CD4-positive, alpha-beta T cell treated with Interleukin-6 for 4 hours (primary cell): ENCODE measurements around the gene C9orf50.
A peak's percentile ranks its signal among the peaks of the same experiment; 100 is the strongest.

ENCODE experiments used
- DNase-seq: peaks from one replicate; pipeline ENCODE4 v3.0.0-alpha.2; 2020; ENCODE audit warnings: mixed read lengths

C9orf50 gene

DNA sequence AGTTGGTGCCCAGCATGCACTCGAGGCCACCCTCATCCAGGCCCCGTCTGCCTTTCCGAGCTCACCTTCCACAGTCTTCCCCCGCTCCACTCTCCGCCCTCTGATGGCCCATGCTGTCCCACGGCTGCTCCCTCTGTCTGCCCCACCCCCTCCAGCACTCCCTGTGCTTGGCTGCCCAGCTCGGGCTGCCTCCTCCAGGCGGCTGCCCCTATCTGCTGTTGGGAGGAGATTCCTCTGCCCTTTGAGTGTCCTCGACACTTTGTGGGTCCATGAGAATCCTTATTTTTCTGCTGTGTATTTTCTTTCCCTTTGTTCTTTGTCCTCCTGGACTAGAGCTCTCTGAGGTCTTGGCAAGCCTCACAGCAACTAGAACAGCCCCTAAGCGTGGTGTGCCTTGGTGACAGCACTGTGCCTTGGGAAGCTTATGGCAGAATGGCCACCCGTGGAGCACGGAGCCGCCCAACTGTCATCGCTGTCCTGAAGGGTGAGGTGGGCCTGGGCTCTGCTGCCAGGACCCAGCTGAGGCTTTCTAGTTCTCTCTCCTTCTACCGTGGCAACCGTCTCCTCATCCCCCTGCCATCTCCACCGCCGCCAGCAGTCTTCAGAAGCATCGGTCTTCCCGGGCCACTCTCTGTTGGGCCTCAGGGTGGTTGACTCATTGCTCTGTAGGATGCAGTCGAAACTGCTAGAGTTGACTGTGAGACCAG, 10.2 kb upstream of the C9orf50 start:
- no peak for DNase-seq

DNA sequence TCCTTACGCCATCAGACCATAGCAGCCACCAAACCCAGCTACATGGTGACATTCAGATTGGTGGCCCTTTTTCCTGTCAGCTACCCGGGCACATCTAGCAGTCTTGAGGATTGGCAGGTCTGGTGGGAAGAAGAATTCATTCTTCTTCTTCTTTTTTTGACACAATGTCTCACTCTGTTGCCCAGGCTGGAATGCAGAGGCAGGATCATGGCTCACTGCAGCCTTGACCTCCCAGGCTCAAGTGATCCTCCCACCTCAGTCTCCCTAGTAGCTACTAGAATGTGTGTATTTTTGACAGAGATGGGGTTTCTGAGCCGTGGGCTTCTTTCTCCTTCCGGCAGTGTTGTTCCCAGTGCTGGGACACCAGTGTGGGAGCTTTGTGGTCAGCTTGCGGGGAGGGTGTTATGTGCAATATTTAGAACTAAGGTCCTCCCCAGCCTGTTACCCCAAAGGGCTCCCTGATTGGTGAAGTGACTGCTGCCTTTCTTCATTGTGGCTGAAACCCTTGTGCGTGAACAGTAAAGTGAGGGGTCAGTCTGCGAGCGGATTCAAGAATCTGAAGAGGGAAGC, 8.4 kb upstream of the C9orf50 start:
- no peak for DNase-seq

DNA sequence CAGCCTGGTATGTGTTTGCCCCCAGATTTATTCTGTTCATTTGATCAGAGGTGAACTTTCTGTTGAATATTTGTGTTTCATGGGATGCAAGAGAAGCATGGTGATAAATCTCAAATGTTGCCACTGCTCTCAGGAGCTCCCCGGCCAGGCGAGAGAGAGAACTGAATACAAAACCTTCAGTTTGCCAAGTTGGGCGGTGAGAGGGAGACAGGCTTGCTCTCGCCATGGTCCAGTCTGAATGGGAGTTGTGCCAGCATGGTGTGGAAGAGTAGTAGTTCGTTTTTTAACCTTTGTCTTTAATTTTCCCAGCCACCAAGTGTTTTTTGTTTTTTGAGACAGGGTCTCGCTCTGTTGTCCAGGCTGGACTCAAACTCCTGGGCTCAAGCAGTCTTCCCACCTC, 7.8 kb upstream of the C9orf50 start:
- DNase-seq: no peak

DNA sequence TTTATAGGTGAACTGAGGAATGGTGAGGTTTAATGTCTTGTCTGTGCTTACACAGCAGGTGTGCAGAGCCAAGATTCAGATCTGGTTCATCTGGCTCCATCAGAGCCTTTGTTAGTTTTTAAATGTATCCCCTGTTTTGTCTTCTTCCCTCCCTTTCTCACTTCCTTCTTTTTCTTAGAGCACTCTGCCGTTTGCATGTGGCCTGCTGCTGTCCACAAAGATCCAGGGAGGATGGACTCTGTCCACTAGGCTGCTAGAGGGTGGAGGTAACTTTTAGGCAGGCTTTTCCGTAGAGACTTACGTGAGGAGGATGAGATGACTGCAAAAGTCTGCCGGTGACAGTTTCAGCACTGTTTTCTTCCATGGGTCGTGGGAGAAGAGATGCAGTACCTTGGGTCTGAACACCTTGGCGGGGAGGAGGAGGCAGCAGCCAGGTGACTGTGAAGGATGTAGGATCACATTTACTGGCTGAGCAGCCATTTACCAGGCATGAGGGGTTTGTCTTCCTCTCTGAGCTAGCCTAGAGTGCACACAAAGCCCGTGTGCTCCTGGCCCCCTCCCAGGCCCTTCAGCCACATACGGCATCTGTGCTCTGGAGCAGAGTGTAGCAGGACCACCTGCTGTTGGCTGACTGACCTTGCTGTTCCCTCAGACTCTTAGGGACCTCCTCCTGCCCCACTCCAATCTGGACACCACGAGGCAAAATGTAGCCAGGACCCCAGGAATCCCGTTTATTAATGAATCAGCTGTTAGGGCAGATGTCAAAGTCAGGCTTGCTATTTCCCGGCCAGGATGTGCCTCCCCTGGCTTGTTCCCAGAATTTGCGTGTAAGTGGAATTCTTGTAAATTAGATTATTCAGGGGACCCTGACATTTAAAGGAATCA, 6.9 kb upstream of the C9orf50 start:
- DNase-seq: peak; percentile 0

DNA sequence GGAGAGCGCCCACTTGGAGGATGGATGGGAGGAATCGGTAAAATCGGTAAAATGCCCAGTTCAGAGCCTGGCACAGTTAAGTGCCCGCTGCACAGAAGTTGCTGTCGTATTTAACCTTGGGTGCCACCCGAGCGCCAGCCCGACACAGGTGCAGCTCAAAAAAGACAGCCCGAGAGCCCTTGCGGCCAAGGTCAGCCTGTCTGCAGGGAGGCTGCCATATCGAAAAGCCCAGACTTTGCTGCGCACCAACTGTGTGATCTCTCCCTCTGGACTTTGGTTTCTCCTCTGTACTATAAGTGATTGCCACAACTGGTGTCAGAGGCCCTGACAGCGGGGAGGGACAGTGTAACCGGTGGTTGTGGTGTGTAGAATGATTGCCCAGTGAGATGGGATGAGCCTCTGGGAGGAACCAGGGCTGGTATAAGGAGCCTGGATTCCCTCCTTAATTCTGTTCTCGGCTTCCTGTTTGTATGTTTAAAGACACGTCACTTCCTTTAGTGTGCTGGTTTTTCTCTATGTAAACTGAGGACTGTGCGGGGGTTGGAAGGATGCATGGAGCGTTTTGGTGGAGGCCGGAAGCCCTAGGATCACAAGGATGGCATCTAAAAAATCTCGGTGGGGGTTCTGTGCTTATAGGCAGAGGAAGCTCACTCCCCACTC, 5.9 kb upstream of the C9orf50 start:
- DNase-seq: peak; percentile 42

DNA sequence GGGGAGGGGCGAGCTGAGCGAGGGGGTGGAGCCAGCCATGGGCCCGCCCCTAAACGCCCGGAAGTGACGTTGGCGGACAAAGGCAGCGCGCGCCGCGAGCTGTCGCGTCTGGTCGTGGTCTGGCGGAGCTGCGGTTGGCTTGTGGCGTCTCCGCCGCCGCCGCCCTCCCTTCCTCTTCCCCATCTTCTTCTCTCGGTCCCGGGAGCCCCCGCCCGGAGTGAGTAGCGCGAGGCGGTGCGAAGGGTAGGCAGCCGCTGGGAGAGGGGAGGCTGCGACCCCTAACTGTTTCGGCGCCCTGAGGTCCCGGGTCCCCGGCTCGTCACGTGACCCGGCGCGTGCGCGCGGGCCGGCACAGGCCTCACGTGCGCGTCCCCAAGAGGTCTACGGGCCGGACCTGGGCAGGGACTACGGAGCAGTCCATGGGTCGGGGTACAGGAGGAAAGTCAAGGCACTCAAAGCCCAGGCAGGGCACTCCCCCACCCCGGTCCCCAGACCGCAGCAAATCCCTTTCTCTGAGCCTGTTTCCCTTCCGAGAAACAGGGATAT, 5.3 kb upstream of the C9orf50 start, which contains the start of gene NTMT1:
NTMT1 (plus strand) TSS at position 85 of the 546 bp plus-strand sequence. CDS start 6,541 bp downstream, outside the sequence.
- peak; percentile 83 for DNase-seq

DNA sequence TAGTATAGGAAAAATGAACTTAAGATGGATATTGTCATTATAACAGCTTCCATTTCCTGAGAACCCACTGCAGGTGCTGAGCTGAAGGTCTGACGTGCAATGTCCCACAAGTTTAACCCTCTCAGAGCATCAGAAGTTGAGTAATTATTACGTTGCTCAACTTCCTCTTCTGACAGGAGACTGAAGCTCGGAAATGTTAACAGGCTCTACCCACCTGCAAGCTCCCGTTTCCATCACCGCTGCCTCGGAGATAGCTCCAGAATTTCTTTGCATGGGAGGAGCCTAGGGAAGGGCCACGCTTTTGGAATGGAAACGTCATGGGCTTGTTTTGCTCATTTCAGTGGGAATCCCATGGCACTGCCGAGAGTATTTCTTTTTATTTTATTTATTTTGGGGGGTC, 4.0 kb upstream of the C9orf50 start:
- DNase-seq: peak; percentile 36

DNA sequence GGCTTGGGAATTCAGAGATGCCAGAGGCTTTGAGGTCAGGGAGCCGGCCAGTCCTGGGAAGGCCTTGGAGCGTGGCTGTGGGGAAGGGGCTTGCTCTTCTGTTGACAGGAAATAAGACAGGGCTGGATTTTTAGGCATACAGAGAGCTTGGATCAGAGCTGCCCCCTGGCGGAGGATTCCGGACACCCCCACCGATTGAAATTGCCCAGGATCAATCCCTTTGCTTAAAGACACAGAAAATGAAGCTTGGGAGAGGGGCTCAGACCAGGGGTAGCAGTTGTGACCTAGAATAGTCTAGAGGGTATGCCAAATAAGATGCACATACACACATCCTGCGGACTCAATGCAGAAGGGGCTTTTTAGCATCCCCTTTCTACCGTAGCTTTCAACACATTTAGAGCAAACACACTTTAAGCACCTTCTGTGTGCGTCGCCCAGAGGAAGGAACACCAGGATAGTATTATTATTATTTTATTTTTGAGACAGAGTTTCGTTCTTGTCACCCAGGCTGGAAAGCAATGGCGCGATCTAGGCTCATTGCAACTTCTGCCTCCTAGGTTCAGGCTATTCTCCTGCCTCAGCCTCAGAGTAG, 3.4 kb upstream of the C9orf50 start:
- peak; percentile 81 for DNase-seq

DNA sequence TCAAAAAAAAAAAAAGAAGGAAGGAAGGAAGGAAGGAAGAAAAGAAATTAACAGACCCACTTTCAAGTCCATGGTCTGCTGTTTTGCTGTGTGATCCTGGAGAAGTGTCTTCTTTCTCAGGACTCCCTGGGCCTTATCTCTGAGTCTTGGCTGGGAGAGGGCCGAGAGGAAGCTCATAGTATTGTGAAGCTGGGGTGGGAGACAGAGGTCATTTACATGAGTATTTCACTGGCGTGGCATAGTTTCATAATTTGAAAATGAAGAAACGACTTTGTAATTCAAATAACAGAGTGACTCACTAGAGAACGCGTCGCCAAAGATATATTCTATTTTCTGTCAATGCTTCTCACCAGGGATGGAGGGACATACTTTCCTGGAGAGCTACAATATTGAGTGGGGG, 2.4 kb upstream of the C9orf50 start:
- no peak for DNase-seq

DNA sequence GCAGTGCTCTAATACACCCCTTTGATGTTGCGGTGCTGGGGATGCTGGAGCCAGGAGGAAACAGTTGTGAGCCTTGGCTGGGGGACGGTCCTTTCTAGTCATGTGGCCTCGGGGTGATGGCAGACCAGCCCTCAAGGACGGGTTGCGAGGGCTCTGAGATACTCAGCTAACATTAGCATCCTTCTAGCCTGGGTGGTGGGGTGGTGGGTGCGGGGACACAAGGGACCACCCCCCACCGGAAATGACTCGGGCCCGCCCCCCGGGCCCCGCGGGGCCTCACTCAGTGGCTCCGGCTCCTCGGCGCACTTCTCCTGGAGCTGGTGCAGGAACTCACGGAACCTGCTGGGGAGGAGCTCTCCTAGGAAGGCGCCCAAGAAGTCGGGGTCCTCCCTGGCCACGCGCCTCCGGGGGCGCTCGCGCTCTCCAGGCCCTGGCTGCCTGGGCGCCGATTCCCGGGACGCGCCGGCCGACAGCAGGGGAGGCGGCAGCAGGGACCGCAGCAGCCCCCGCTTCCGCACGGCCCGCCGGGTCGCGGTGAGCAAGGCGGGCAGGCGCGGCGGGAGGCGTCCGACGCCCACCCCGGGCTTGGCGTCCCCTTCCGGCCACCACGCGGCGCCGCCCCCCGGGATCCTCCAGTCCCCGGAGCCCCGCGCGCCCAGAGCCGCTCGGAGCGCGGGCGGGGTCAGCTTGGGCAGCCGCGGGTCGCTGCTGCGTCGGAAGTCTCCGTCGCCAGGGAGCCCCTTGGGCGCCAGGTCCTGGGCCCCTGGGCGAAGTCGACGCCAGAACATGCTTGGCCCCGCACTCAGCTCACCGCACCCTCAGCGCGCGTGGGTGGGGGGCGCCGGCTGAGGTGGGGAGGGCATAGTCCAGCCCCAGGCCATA, 873 bp downstream of the C9orf50 start:
- peak; percentile 19 for DNase-seq

DNA sequence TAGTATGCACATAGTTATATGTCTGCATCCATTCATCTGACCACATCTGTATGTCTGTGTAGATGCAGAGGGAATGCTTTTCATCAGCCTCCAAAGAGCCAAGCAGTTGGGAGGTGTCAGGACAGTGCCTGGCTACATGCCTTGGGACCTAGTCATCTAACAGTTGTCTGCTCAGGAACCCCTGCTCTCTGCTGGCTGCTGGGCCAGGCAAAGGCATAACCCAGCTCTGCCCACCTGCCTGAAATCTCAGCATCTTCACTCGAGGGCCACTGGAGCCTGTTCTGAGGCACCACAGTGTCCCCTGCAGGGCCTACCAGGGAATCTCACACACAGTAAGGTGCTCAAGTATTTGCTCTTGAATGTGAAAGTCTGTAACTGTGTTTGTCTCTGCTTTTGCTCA, 3.7 kb downstream of the C9orf50 start:
- DNase-seq: peak; percentile 20

DNA sequence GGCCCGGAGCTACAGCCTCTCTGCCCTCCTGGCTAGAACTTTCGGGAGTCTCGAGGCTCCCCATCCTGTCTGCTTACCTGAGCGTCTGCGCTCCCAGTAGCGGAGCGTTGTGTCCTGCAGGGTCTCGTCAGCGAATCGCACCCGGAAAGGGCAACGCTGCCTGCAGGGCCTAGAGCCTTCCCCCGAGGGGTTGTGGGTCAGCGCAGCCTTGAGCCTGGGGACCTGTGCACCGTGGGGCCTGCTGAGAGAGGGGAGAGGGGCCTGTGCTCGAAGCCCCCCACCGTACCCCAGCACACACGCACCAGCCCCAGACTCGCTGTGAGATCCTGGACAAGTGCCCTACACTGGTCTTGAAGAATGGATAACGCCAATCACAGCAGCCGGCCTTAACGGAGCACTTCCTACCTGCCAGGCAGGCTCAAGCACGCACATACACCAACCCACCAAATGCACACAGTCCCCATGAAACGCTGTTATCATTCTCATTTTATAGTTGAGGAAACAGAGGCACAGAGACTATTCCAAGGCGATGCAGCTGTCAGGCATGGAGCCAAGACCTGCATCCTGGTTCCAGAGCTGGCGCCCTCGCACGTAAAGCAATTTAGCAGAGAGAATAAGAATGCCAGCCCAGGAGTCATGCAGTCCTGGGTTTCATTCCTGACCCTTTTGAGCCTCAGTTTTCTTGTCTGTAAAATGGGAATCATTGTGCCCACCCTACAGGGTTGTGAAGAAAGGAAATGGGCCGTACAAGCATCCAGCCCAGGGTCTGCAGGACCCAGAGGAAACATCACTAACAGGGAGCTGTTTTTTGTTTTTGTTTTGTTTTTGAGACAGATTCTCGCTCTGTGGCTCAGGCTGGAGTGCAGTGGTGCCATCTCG, 5.3 kb downstream of the C9orf50 start:
- no peak for DNase-seq

DNA sequence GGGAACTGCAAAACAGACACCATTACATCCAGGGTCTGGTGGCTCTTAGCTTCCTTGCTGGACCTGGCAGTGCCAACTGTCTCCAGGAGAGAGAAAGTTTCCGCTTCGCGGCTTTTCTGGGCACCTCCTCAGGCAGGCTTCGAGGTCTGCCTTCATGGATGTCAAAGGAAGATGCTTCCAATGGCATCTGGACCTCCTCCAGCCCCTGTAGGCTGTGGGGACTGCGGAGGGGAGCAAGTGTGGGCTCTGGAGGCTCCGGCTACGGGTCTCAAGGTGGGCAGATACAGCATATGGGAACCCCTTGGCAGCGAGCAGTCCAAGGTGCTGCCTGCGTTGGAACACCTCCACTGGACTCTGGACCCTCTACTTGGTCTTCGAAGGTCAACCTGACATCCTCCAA, 6.0 kb downstream of the C9orf50 start:
- no peak for DNase-seq

DNA sequence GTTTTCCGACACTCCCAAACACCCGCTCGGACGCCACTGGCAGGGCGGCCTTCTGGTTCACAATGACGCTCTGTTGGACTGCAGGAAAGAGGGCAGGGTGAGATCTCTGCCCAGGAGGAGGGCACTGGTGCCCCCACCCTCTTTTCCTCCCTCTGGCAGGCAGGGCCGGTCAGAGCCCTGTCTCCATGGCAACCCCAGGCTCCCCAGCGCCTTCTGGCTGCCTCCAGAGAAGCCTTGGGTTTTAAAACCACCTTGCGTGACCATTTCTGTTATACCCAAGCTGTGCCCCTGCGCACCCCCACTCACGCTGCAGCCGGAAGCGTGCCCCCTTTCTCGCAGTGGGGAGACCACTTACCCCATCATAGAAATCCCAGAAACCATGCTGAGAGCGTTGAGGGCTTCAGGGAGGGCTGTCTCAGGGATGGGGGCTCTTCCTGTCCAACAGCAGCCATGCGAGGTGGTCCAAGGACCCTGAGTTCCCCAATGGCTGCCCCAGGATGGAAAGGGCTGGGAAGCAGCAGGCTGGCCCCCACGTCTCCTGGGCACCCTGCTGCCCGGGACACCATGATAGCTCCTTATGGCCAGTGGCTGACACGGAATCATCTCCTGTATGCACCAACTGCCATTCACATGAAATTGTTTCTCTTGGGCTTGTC, 7.3 kb downstream of the C9orf50 start:
- no peak for DNase-seq

DNA sequence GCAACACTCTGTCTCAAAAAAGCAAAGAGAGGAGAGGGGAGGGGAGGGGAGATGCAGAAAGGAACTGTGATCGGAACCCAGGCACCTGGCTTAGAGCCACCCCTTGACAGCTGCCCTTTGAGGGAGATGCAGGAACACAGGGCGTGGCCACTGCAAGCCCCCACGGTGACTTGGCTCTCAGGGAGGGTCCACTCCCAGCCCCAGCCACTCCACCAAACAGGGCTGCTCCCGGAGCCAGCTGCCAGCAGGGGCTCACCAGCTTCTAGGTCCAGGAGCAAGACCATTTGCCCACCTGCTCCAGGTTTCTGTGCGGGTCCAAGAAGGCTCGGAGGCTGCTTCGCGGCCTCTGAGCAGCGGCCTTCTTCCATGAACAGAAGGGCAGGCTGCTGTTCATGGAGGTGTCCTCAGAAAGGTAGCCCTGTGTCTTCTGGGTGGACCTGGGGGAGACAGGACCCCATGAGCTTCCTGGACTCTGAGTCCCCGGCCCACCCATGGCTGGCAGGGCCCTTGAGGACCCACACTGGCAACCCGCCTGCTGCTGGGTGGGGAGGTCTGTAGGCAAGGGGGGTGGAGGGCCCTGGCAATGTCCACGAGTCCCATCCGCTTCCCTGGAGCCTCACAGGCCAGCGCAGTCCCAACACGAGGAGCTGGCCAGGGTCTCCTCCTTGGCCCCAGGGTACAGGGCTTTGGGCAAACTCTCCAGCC, 7.9 kb downstream of the C9orf50 start:
- no peak for DNase-seq

DNA sequence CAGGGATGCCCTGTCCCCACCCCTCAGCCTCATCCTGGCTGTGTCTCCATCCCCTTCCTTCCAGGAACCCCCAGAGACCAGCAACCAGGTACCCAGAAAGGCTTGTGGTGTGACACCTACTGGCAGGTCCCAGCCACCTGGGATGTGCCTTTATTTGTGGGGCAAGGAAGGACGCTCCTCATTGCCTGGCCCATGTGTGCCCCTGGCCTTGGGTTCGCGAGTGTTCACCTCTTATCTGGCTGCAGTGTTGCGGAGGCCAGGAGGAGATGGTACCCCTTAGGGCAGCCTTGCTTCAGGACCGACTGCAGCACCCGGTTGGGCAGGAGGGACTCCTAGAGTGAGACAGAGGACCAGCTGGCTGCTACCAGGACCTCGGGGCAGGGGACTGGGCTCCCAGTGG, 8.8 kb downstream of the C9orf50 start:
- DNase-seq: no peak

DNA sequence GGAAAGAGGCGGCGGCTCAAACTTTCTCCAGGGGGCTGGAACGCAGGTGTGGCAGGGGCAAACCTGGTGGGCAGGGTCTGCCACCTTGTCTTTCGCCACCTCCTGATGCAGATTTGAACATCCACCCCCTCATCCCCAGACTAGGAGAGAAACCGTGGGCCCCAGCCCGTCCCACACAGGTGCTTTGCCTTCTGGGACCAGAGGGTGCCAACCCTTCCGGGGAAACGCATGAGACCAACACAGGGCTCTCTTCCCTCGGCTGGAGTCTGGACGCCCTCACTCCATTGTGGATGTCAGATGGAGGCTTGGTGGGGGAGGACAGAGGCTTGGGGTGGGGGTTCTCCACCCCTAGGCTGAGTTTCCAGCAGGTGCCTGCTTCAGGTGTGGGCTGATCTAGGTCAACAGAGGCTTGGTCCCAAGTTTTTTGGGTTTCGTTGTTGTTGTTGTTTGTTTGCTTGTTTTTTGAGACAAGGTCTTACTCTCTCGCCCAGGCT, 9.5 kb downstream of the C9orf50 start:
- DNase-seq: no peak

DNA sequence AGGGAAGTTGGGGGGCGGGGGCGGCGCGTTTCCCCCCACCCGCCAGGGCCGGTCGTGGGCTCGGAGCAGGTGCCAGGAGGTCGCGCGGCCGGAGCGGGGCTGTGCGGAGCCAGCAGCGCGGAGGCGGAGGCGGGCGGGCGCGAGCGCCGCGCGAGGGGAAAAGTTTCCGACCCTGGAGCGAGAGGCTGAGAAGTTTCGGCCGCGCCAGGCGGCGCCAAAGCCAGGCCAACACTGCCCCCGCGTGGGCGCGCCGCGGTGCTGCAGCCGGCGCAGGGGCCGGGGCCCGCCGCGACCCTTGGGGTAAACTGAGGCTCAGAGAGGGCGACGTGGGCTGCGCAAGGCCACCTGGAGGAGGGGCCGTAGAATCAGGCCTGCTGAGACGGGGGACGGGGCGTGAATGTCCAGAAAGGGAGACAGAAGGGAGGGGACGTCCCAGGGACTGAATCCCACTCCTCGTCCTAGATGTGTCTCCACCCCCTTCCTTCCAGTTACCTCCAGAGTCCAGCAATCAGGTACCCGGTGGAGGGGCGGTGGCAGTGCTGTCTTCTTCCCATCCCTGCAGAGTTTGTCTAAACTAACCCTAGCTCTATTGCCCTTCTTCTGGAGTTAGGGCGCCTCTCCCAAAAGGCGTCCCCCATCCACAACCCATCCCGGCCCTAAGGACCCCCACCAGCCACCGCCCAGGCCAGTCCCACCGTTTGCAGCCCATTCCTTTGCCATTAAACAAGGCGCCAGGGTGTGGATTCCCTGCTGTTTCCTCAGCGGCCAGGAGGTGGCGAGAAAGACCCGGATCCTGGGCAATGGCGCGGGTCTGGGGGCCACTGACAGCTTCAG, 10.2 kb downstream of the C9orf50 start:
- DNase-seq: peak; percentile 79
